Mesenchymal stem cell (in vitro differentiated cells and primary cell): ENCODE measurements around the gene VEZT.

Experiments used
- DNase-seq: peaks from one replicate; pipeline ENCODE4 v3.0.0-alpha.2; 2013
- H2AFZ ChIP-seq: one replicate; pipeline ENCODE4 v1.6.1; 2013; ENCODE audit warnings: low read depth, mild to moderate bottlenecking, control low read depth, inconsistent platforms, low read length, moderate library complexity
- H2AK5ac ChIP-seq: 2 replicates; pipeline ENCODE4 v1.6.1; 2013; ENCODE audit warnings: low read length, moderate library complexity, mild to moderate bottlenecking, inconsistent platforms; ENCODE audit not compliant: severe bottlenecking
- H2BK120ac ChIP-seq: one replicate; pipeline ENCODE4 v1.6.1; 2013; ENCODE audit warnings: low read depth, mild to moderate bottlenecking, inconsistent platforms, low read length, moderate library complexity
- H2BK12ac ChIP-seq, 2 experiments: one replicate each; pipeline ENCODE4 v1.6.1; 2013; ENCODE audit warnings: inconsistent platforms in 2 of 2, low read length in 2 of 2, mild to moderate bottlenecking in 2 of 2, moderate library complexity in 2 of 2, control low read depth in 1 of 2
- H2BK15ac ChIP-seq: one replicate; pipeline ENCODE4 v1.6.1; 2013; ENCODE audit warnings: mild to moderate bottlenecking, low read depth, inconsistent platforms; ENCODE audit not compliant: poor library complexity, severe bottlenecking
- H2BK5ac ChIP-seq: 2 replicates; pipeline ENCODE4 v1.6.1; 2013; ENCODE audit warnings: low read depth, mild to moderate bottlenecking, low read length, control low read depth, inconsistent platforms; ENCODE audit not compliant: poor library complexity, severe bottlenecking
- H3K14ac ChIP-seq, 2 experiments: one replicate each; pipeline ENCODE4 v1.6.1; 2013; ENCODE audit warnings: inconsistent platforms in 2 of 2, low read length in 2 of 2, control low read depth in 1 of 2, mild to moderate bottlenecking in 1 of 2, moderate library complexity in 1 of 2
- H3K18ac ChIP-seq, 2 experiments: one replicate each; pipeline ENCODE4 v1.6.1; 2013; ENCODE audit warnings: inconsistent platforms in 2 of 2, low read length in 2 of 2, control low read depth in 1 of 2, low read depth in 1 of 2, mild to moderate bottlenecking in 1 of 2
- H3K23ac ChIP-seq, 2 experiments: one replicate each; pipeline ENCODE4 v1.6.1; 2013; ENCODE audit warnings: inconsistent platforms in 2 of 2, low read length in 2 of 2, mild to moderate bottlenecking in 2 of 2, moderate library complexity in 2 of 2, control low read depth in 1 of 2
- H3K27ac ChIP-seq: 2 replicates; pipeline ENCODE4 v1.5.1; 2013; ENCODE audit warnings: mild to moderate bottlenecking, moderate library complexity, low read length, control low read depth, inconsistent platforms; ENCODE audit not compliant: poor library complexity, severe bottlenecking
- H3K27me3 ChIP-seq, 2 experiments: 2 replicates each; pipeline versions ENCODE4 v1.6.1 to v1.7.0; 2013; ENCODE audit warnings: low read length in 2 of 2, mild to moderate bottlenecking in 2 of 2, moderate library complexity in 2 of 2, control low read depth in 1 of 2, inconsistent platforms in 1 of 2; ENCODE audit not compliant: control insufficient read depth in 1 of 2, insufficient read depth in 1 of 2
- H3K36me3 ChIP-seq, 2 experiments: 2 replicates each; pipeline versions ENCODE4 v1.6.1 to v1.7.0; 2013; ENCODE audit warnings: low read length in 2 of 2, control low read depth in 1 of 2, inconsistent platforms in 1 of 2, low read depth in 1 of 2, mild to moderate bottlenecking in 1 of 2; ENCODE audit not compliant: insufficient read depth in 2 of 2, control insufficient read depth in 1 of 2
- H3K4ac ChIP-seq, 2 experiments: one replicate each; pipeline ENCODE4 v1.6.1; 2013; ENCODE audit warnings: inconsistent platforms in 2 of 2, low read length in 2 of 2, mild to moderate bottlenecking in 2 of 2, moderate library complexity in 2 of 2, control low read depth in 1 of 2, low read depth in 1 of 2
- H3K4me1 ChIP-seq: 2 replicates; pipeline ENCODE4 v1.6.1; 2013; ENCODE audit warnings: low read depth, low read length, control low read depth; ENCODE audit not compliant: control insufficient read depth, insufficient read depth
- H3K4me2 ChIP-seq: 2 replicates; pipeline ENCODE4 v1.6.1; 2013; ENCODE audit warnings: low read length, mild to moderate bottlenecking, inconsistent platforms; ENCODE audit not compliant: poor library complexity, severe bottlenecking
- H3K4me3 ChIP-seq, 2 experiments: 2 replicates each; pipeline versions ENCODE4 v1.5.1 to v1.7.0; 2013; ENCODE audit warnings: low read length in 2 of 2, mild to moderate bottlenecking in 2 of 2, control low read depth in 1 of 2, low read depth in 1 of 2; ENCODE audit not compliant: insufficient read depth in 1 of 2
- H3K79me1 ChIP-seq: replicated peaks from 2 replicates; pipeline ENCODE4 v1.6.1; 2013; ENCODE audit warnings: mild to moderate bottlenecking, control low read depth, low read length, inconsistent platforms; ENCODE audit not compliant: poor library complexity, severe bottlenecking
- H3K9ac ChIP-seq: 2 replicates; pipeline ENCODE4 v1.7.0; 2013; ENCODE audit warnings: mild to moderate bottlenecking, low read length, moderate library complexity
- H3K9me3 ChIP-seq: 2 replicates; pipeline ENCODE4 v1.7.0; 2013; ENCODE audit warnings: mild to moderate bottlenecking, low read length; ENCODE audit not compliant: control insufficient read depth
- H4K8ac ChIP-seq: one replicate; pipeline ENCODE4 v1.6.1; 2013; ENCODE audit warnings: inconsistent platforms, mild to moderate bottlenecking, low read length, moderate library complexity
- H4K91ac ChIP-seq: one replicate; pipeline ENCODE4 v1.6.1; 2013; ENCODE audit warnings: mild to moderate bottlenecking, low read length, inconsistent platforms
- WGBS: methylation state at CpG from one replicate; pipeline ENCODE4 v1.1.7; 2013; ENCODE audit warnings: mixed read lengths; 5-methylcytosine and 5-hydroxymethylcytosine counted together

Gene VEZT

DNA sequence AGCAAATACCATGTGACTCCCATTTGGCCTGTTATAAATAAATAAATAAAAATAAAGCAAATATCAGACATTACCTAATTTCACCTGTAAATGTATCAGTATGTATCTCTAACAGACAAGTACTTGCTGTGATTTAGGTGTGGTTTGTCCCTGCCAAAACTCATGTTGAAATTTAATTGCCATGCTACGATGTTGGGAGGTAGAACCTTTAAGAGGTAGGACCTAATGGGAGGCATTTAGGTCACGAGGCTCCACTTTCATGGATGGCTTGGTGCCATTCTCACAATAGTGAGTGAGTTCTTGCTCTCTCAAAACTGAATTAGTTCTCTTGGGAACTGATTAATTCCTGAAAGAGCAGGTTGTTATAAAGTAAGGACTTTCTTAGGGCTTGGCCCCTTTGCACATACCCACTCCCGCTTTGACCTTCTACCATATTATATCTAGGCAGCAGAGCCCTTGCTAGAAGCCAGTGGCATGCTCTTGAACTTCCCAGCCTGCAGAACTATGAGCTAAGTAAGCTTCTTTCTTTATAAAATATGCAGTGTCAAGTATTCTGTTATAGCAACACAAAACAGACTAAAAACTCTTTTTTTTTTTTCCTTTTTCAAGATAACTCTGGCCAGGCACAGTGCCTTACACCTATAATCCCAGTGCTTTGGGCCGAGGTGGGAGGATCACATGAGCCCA, 26.0 kb downstream of the VEZT start:
- H2AFZ ChIP-seq = no peak overlapping the region
- no peak overlapping the region for H3K23ac ChIP-seq
- H2BK120ac ChIP-seq = no peak overlapping the region
- H2AK5ac ChIP-seq = no peak overlapping the region
- H3K4me1 ChIP-seq = peaks cover 7% of the 10 kb centered on the region
- DNase-seq = no peak
- no peaks in the 10 kb centered on the region for H3K27me3 ChIP-seq
- no peak overlapping the region for H2BK15ac ChIP-seq
- H3K18ac ChIP-seq = no peak overlapping the region
- H2BK12ac ChIP-seq = no peak overlapping the region
- no peaks in the 10 kb centered on the region for H3K9me3 ChIP-seq
- H3K4ac ChIP-seq = no peak overlapping the region
- no peak overlapping the region for H3K4me2 ChIP-seq
- no peak overlapping the region for H3K9ac ChIP-seq
- H3K79me1 ChIP-seq = peaks cover 9% of the 10 kb centered on the region
- 95% methylated on average over 4 of the region's 4 CpGs for WGBS
- no peak overlapping the region for H2BK5ac ChIP-seq
- H3K36me3 ChIP-seq = peaks cover 3 to 12% of the 10 kb centered on the region in 2 experiments
- no peak overlapping the region for H3K27ac ChIP-seq
- no peak overlapping the region for H3K14ac ChIP-seq
- H4K8ac ChIP-seq = no peak overlapping the region
- no peak overlapping the region for H3K4me3 ChIP-seq
- no peak overlapping the region for H4K91ac ChIP-seq

DNA sequence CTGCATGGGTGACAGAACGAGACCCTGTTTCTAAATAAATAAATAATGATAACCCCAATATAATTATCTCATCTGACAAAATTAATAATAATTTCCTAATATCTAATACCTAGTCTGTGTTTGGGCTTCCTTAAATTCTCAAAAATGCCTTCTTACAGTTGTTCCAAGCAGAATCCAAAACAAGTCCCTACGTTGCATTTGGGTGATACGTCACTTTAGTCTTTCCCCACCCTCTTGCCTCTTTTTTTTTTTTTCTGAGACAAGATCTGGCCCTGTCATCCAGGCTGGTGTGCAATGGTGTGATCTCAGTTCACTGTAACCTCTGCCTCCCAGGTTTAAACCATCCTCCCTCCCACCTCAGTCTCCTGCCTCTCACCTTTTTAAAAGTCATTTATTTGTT, 26.7 kb downstream of the VEZT start:
- Histone ChIP-seq H4K8ac (no peak overlapping the region), H3K4me1 (peaks cover 7% of the 10 kb centered on the region), H3K18ac (no peak overlapping the region), H2BK5ac (no peak overlapping the region), H3K4me3 (no peak overlapping the region), H3K9ac (no peak overlapping the region), H2BK15ac (no peak overlapping the region), H3K14ac (no peak overlapping the region), H2AK5ac (no peak overlapping the region), H3K9me3 (no peaks in the 10 kb centered on the region), H3K27me3 (no peaks in the 10 kb centered on the region), H3K27ac (no peak overlapping the region), H3K79me1 (peaks cover 9% of the 10 kb centered on the region), H2BK120ac (no peak overlapping the region), H3K4ac (no peak overlapping the region), H2AFZ (no peak overlapping the region), H3K23ac (no peak overlapping the region), H3K36me3 (peaks cover 3 to 12% of the 10 kb centered on the region in 2 experiments), H4K91ac (no peak overlapping the region), H2BK12ac (no peak overlapping the region), H3K4me2 (no peak overlapping the region)
- 100% methylated on average over 2 of the region's 3 CpGs for WGBS
- DNase-seq = no peak

DNA sequence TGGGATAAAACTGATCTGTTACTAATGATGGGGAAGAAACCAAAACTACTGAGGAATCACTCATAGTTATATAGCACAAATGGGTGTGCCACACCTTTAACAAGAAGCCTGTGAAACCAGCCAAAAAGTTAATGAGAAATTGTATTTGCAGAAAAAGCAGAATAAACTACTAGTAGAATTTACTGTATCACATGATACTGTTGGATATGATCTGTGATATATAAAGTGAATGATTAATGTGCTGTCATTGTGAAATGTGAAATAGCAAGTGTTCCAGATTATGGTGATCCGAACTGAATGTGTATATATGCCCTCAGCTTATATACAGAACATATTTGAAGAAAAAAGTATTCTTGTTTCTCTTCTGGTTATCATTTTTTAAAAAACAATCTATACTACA, 30.5 kb downstream of the VEZT start:
- H2BK120ac ChIP-seq = no peak overlapping the region
- H3K4ac ChIP-seq = no peak overlapping the region
- no peak overlapping the region for H4K91ac ChIP-seq
- H2AFZ ChIP-seq = no peak overlapping the region
- H3K14ac ChIP-seq = no peak overlapping the region
- H2BK15ac ChIP-seq = no peak overlapping the region
- no peak overlapping the region for H4K8ac ChIP-seq
- no CpG with 5 or more reads among the region's 1 CpG for WGBS
- H3K18ac ChIP-seq = no peak overlapping the region
- H2BK5ac ChIP-seq = no peak overlapping the region
- no peak overlapping the region for H3K4me3 ChIP-seq
- no peak overlapping the region for H2BK12ac ChIP-seq
- no peak overlapping the region for H2AK5ac ChIP-seq
- no peaks in the 10 kb centered on the region for H3K27me3 ChIP-seq
- no peak overlapping the region for H3K4me2 ChIP-seq
- no peaks in the 10 kb centered on the region for H3K9me3 ChIP-seq
- no peak overlapping the region for H3K9ac ChIP-seq
- H3K4me1 ChIP-seq = peaks cover 7% of the 10 kb centered on the region
- H3K36me3 ChIP-seq = peaks cover 4 to 16% of the 10 kb centered on the region in 2 experiments
- DNase-seq = no peak
- peaks cover 5% of the 10 kb centered on the region for H3K79me1 ChIP-seq
- H3K23ac ChIP-seq = no peak overlapping the region
- no peak overlapping the region for H3K27ac ChIP-seq

DNA sequence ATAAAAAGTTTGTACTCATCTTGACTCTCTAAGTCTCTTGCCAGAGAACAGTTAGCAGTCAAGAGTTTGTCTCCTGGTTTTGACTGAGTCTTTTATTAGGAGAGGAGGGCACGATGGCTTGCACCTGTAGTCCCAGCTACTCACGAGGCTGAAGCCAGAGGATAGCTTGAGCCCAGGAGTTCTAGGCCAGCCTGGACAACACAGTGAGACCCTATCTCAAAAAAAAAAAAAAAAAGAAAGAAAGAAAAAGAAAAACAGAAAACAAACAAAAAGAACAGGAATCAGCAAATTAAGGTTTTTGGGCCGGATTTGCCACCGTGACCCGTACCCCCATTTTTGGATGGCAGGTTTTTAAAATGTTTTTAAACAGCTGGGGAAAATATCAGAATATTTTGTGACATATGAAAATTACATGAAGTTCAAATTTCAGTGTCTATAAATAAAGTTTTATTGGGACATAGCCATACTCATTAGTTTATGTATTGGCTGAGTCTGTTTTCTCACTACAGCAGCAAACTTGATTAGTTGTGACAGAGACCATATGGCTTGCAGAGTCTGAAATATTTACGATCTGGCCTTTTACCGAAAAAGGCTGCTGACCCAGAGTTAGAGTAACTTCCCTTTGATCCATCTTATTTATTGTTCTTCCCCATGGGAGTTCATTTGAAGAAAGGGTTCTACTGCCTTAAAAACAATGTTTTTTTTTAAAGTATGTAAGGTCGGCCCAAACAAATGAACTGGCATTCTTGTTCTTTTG, 31.2 kb downstream of the VEZT start:
- H2AK5ac ChIP-seq = no peak overlapping the region
- H3K4ac ChIP-seq = no peak overlapping the region
- H3K27me3 ChIP-seq = no peaks in the 10 kb centered on the region
- peaks cover 5 to 20% of the 10 kb centered on the region in 2 experiments for H3K36me3 ChIP-seq
- no peak overlapping the region for H3K14ac ChIP-seq
- DNase-seq = peak; percentile 62
- H3K9me3 ChIP-seq = no peaks in the 10 kb centered on the region
- H3K23ac ChIP-seq = no peak overlapping the region
- WGBS = 75% methylated on average over 5 of the region's 8 CpGs
- no peak overlapping the region for H2BK5ac ChIP-seq
- H3K79me1 ChIP-seq = peaks cover 5% of the 10 kb centered on the region
- H3K27ac ChIP-seq = no peak overlapping the region
- no peak overlapping the region for H3K9ac ChIP-seq
- no peak overlapping the region for H3K4me2 ChIP-seq
- H2BK120ac ChIP-seq = no peak overlapping the region
- H2BK15ac ChIP-seq = no peak overlapping the region
- H4K91ac ChIP-seq = no peak overlapping the region
- H2AFZ ChIP-seq = no peak overlapping the region
- no peak overlapping the region for H4K8ac ChIP-seq
- peaks cover 6% of the 10 kb centered on the region for H3K4me1 ChIP-seq
- H3K18ac ChIP-seq = no peak overlapping the region
- H3K4me3 ChIP-seq = no peak overlapping the region
- H2BK12ac ChIP-seq = no peak overlapping the region
